CD4-positive, alpha-beta T cell treated with Interleukin-6 at 100 ng/mL for 8 hours (primary cell): ENCODE measurements around the gene PCGF3.
"Not testable (repeated sequence)": the region's sequence is repeated elsewhere in the genome, so short reads cannot be mapped to it uniquely, and the experiment has no call there.

ENCODE experiments used
- DNase-seq: peaks from one replicate; pipeline ENCODE4 v3.0.0-alpha.2; 2020; ENCODE audit warnings: mixed read lengths, low spot score

Gene PCGF3

GRCh38 chr4:704198-704891 is 1.3 kb upstream of the PCGF3 start:
- no peak for DNase-seq

- no peak for DNase-seq
Observed at GRCh38 chr4:704971-705277, 708 bp upstream of the PCGF3 start.

- not testable (repeated sequence) for DNase-seq
Observed at GRCh38 chr4:706083-706633, 526 bp downstream of the PCGF3 start.

GRCh38 chr4:706834-707598 is 1.4 kb downstream of the PCGF3 start:
- no peak for DNase-seq

GRCh38 chr4:707929-708630 is 2.4 kb downstream of the PCGF3 start:
- no peak for DNase-seq

GRCh38 chr4:708631-708933 is 3.0 kb downstream of the PCGF3 start:
- DNase-seq = no peak

- no peak for DNase-seq
Observed at GRCh38 chr4:709348-709747, 3.7 kb downstream of the PCGF3 start.

- DNase-seq = no peak
Observed at GRCh38 chr4:710116-710515, 4.5 kb downstream of the PCGF3 start.

GRCh38 chr4:710916-711315 is 5.3 kb downstream of the PCGF3 start:
- DNase-seq = no peak

GRCh38 chr4:712093-712492 is 6.5 kb downstream of the PCGF3 start:
- DNase-seq = no peak

GRCh38 chr4:712916-713632 is 7.4 kb downstream of the PCGF3 start:
- DNase-seq = no peak

- no peak for DNase-seq
Observed at GRCh38 chr4:714087-714486, 8.5 kb downstream of the PCGF3 start.

GRCh38 chr4:717601-718320 is 12.1 kb downstream of the PCGF3 start:
- no peak for DNase-seq

- DNase-seq = no peak
Observed at GRCh38 chr4:718460-718859, 12.8 kb downstream of the PCGF3 start.

GRCh38 chr4:720111-720860 is 14.7 kb downstream of the PCGF3 start:
- no peak for DNase-seq

GRCh38 chr4:721261-722168 is 15.9 kb downstream of the PCGF3 start:
- no peak for DNase-seq

- no peak for DNase-seq
Observed at GRCh38 chr4:722169-722725, 16.6 kb downstream of the PCGF3 start.

GRCh38 chr4:722851-723360 is 17.3 kb downstream of the PCGF3 start:
- no peak for DNase-seq

- DNase-seq = no peak
Observed at GRCh38 chr4:723751-724530, 18.3 kb downstream of the PCGF3 start.
